OCI-LY7 (cell line): Measurements from ENCODE around the gene RAB3IL1. TPM values are rescaled to one million over a fixed set of nuclear protein-coding genes. Genes with fewer than 3 reads are reported as not detected.

Source experiments
- BruUV-seq: library from RNA; stranded (reverse); fragments of 400-500 nt; replicated peaks from 2 replicates; lab custom pipeline; 2021; lab: Mats Ljungman, UMichigan
- CTCF ChIA-PET: fragments of 300-600 bp; sonication (Branson Sonifier 250); formaldehyde crosslinking; loops from one replicate; lab custom pipeline; 2022; ENCODE audit warnings: antibody characterized with exemption; ENCODE audit not compliant: unreplicated experiment; lab: Charles Lee
- POLR2A ChIA-PET: fragments of 300-600 bp; sonication (Branson Sonifier 250); formaldehyde crosslinking; loops from one replicate; lab custom pipeline; 2022; ENCODE audit warnings: antibody characterized with exemption; lab: Charles Lee
- DNase-seq: peaks from one replicate; pipeline ENCODE4 v3.0.0-alpha.2; 2015; ENCODE audit warnings: low spot score
- H2AFZ ChIP-seq: fragments of 200-600 bp; sonication (generic), shearing (Covaris generic); 2 replicates; pipeline ENCODE4 v1.6.1; 2014; ENCODE audit warnings: mild to moderate bottlenecking, antibody characterized with exemption, low read length, moderate library complexity
- H3K27ac ChIP-seq: fragments of 200-600 bp; sonication (generic); 2 replicates; pipeline ENCODE4 v1.5.1; 2014; ENCODE audit warnings: mixed run types, low read depth, mild to moderate bottlenecking, moderate library complexity, low read length, inconsistent platforms; ENCODE audit not compliant: poor library complexity, severe bottlenecking
- H3K36me3 ChIP-seq: fragments of 200-600 bp; sonication (generic); 2 replicates; pipeline ENCODE4 v1.6.1; 2014; ENCODE audit warnings: mild to moderate bottlenecking, antibody characterized with exemption, low read length, moderate library complexity, mixed read lengths; ENCODE audit not compliant: insufficient read depth
- H3K4me1 ChIP-seq: fragments of 200-600 bp; sonication (generic); 2 replicates; pipeline ENCODE4 v1.5.1; 2014; ENCODE audit warnings: mild to moderate bottlenecking, low read length; ENCODE audit not compliant: insufficient read depth, poor library complexity, severe bottlenecking
- H3K4me2 ChIP-seq: fragments of 200-600 bp; sonication (generic); 2 replicates; pipeline ENCODE4 v1.6.1; 2014; ENCODE audit warnings: mild to moderate bottlenecking, low read length
- H3K4me3 ChIP-seq: fragments of 200-600 bp; sonication (generic); 2 replicates; pipeline ENCODE4 v1.5.1; 2014; ENCODE audit warnings: mild to moderate bottlenecking, low read depth, low read length; ENCODE audit not compliant: poor library complexity, severe bottlenecking
- H3K79me2 ChIP-seq: fragments of 200-600 bp; sonication (generic); 2 replicates; pipeline ENCODE4 v1.6.1; 2016; ENCODE audit warnings: low read depth, mild to moderate bottlenecking, low read length, moderate library complexity, mixed read lengths; ENCODE audit not compliant: insufficient read depth
- H3K9me2 ChIP-seq: fragments of 200-600 bp; sonication (generic); 2 replicates; pipeline ENCODE4 v1.6.1; 2016; ENCODE audit warnings: mild to moderate bottlenecking, low read length, mixed read lengths; ENCODE audit not compliant: insufficient read depth
- H3K9me3 ChIP-seq: fragments of 200-600 bp; sonication (generic); 2 replicates; pipeline ENCODE4 v1.6.1; 2014; ENCODE audit warnings: mild to moderate bottlenecking, mixed run types, low read length, mixed read lengths
- H4K20me1 ChIP-seq: fragments of 200-600 bp; sonication (generic); 2 replicates; pipeline ENCODE4 v1.6.1; 2014; ENCODE audit warnings: mild to moderate bottlenecking, antibody characterized with exemption, low read length, moderate library complexity, mixed read lengths; ENCODE audit not compliant: insufficient read depth
- CTCF ChIP-seq: fragments of 200-600 bp; sonication (generic); conservative IDR thresholded peaks from 2 replicates; pipeline ENCODE4 v1.5.1; 2014; ENCODE audit warnings: mild to moderate bottlenecking, antibody characterized with exemption, low read length, moderate library complexity, mixed read lengths
- EZH2phosphoT487 ChIP-seq: fragments of 200-600 bp; sonication (generic); IDR thresholded peaks from 2 replicates; pipeline ENCODE4 v1.6.1; 2018; ENCODE audit warnings: low read depth, borderline replicate concordance, mild to moderate bottlenecking, mixed run types, antibody characterized with exemption, low read length, moderate library complexity, mixed read lengths
- intact Hi-C: fragments of 100-400 bp; cut with micrococcal nuclease; formaldehyde crosslinking; loops from one replicate; pipeline ENCODE4 v1.10.0; 2022; ENCODE audit not compliant: unreplicated experiment
- total RNA-seq, 2 experiments: library from RNA; depleted of rRNA in 1 of 2; stranded (reverse); fragments of >200 nt in 1 of 2; shearing (Covaris generic) in 1 of 2; gene quantifications; 2 replicates each; pipeline ENCODE4 v1.2.3, GENCODE V29; 2014 to 2022

Gene RAB3IL1
- total RNA-seq, 2 experiments from 2014 or later = not detected

GRCh38 chr11:61881397-61881796, 36.0 kb downstream of the RAB3IL1 start:
- ChIA-PET CTCF (interaction anchor here (0.6 to 2.7 kb wide), 5 partner anchors 9 to 231 kb away, joined by 3 to 13 read pairs (median 4); partner anchors contain the start of genes FEN1 and TMEM258), POLR2A (interaction anchor here (1.5 to 2.4 kb wide), 2 partner anchors 10 to 17 kb away, joined by 10 to 11 read pairs; partner anchors contain the start of gene FADS3)
- H3K4me2 ChIP-seq = peak overlapping the region; percentile 97
- peak overlapping the region; percentile 94 for H3K27ac ChIP-seq
- peak overlapping the region; percentile 39; the same call in 1 of the 2 replicates for H2AFZ ChIP-seq
- no TSS peak for BruUV-seq
- H3K36me3 ChIP-seq = peaks cover 27% of the 10 kb centered on the region
- peaks cover 70% of the 10 kb centered on the region for H3K4me1 ChIP-seq
- H3K79me2 ChIP-seq = peaks cover 15% of the 10 kb centered on the region; the same call in 1 of the 2 replicates
- TF ChIP-seq EZH2phosphoT487 (no peak), CTCF (no peak)
- H3K9me2 ChIP-seq = no peaks in the 10 kb centered on the region
- peak; percentile 84 for DNase-seq
- H4K20me1 ChIP-seq = no peaks in the 10 kb centered on the region
- H3K4me3 ChIP-seq = peak overlapping the region; percentile 85
- intact Hi-C loops = no loop called here
- no peaks in the 10 kb centered on the region for H3K9me3 ChIP-seq

GRCh38 chr11:61880454-61880853, 36.9 kb downstream of the RAB3IL1 start:
- Histone ChIP-seq H2AFZ (peak overlapping the region; percentile 45; the same call in 1 of the 2 replicates), H4K20me1 (no peaks in the 10 kb centered on the region), H3K27ac (peak overlapping the region; percentile 94), H3K4me3 (peak overlapping the region; percentile 85), H3K9me2 (no peaks in the 10 kb centered on the region), H3K4me1 (peaks cover 67% of the 10 kb centered on the region), H3K4me2 (peak overlapping the region; percentile 97), H3K36me3 (peaks cover 29% of the 10 kb centered on the region; the same call in 1 of the 2 replicates), H3K79me2 (peaks cover 15% of the 10 kb centered on the region; the same call in 1 of the 2 replicates), H3K9me3 (no peaks in the 10 kb centered on the region)
- DNase-seq = peak; percentile 93
- CTCF ChIA-PET = interaction anchor here (1.0 to 2.7 kb wide), 2 partner anchors 13 to 18 kb away, joined by 4 to 13 read pairs; no protein-coding TSS in a partner anchor
- POLR2A ChIA-PET = interaction anchor here (0.7 to 2.4 kb wide), 7 partner anchors 10 to 259 kb away, joined by 3 to 11 read pairs (median 3); no protein-coding TSS in a partner anchor
- BruUV-seq = no TSS peak
- TF ChIP-seq CTCF = no peak
- TF ChIP-seq EZH2phosphoT487 = no peak
- intact Hi-C loops = loop anchor here (1.0 kb wide), 1 partner anchor 11 kb away; the partner anchor contains the start of gene FADS3

- intact Hi-C loops = loop anchor here (1.0 kb wide), 1 partner anchor 11 kb away; the partner anchor contains the start of gene FADS3
- H3K9me2 ChIP-seq = no peaks in the 10 kb centered on the region
- peaks cover 29% of the 10 kb centered on the region; the same call in 1 of the 2 replicates for H3K36me3 ChIP-seq
- peak overlapping the region; percentile 45; the same call in 1 of the 2 replicates for H2AFZ ChIP-seq
- H3K27ac ChIP-seq = peak overlapping the region; percentile 94
- H3K4me1 ChIP-seq = peaks cover 63% of the 10 kb centered on the region
- H4K20me1 ChIP-seq = no peaks in the 10 kb centered on the region
- peak overlapping the region; percentile 97 for H3K4me2 ChIP-seq
- ChIA-PET POLR2A (interaction anchor here (0.7 to 2.4 kb wide), 7 partner anchors 10 to 260 kb away, joined by 3 to 11 read pairs (median 5); no protein-coding TSS in a partner anchor), CTCF (interaction anchor here (2.7 kb wide), 1 partner anchor 19 kb away, joined by 13 read pairs; no protein-coding TSS in a partner anchor)
- TSS peak; percentile 66 for BruUV-seq
- DNase-seq = peak; percentile 78
- peaks cover 15% of the 10 kb centered on the region; the same call in 1 of the 2 replicates for H3K79me2 ChIP-seq
- no peak for TF ChIP-seq EZH2phosphoT487
- no peak for TF ChIP-seq CTCF
- H3K4me3 ChIP-seq = peak overlapping the region; percentile 85
- no peaks in the 10 kb centered on the region for H3K9me3 ChIP-seq
Observed at GRCh38 chr11:61880031-61880430, 37.3 kb downstream of the RAB3IL1 start.
